Suppressor macrophage treated with lipopolysaccharide for 1 hour (primary cell): Measurements from ENCODE around the gene PDE6H.
A peak's percentile ranks its signal among the peaks of the same experiment; 100 is the strongest.

Experiments
- DNase-seq, 3 donors: peaks; one replicate each; pipeline ENCODE4 v3.0.0-alpha.2; 2020 to 2022

The PDE6H gene

GRCh38 chr12:14952299-14952921 is 20.4 kb upstream of the PDE6H start:
- DNase-seq = peak; percentile 66 to 80 (median 70)

DNA sequence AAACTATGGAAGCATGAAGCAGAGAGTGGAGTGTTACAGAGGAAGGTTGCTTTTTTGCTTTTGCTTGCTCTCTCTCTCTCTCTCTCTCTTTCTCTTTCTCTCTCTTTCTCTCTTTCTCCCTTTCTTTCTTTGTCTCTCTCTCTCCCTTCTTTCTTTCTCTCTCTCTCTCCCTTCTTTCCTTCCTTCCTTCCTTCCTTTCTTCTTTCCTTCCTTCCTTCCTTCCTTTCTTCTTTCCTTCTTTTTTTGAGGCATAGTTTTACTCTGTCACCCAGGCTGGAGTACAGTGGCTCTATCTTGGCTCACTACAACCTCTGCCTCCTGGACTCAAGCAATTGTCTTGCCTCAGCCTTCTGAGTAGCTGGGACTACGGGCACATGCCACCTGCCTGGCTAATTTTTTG is 19.1 kb upstream of the PDE6H start:
- DNase-seq = no peak

- peak in 1 of 3 donors; percentile 31 for DNase-seq
Observed at GRCh38 chr12:14954269-14954668, 18.6 kb upstream of the PDE6H start.

DNA sequence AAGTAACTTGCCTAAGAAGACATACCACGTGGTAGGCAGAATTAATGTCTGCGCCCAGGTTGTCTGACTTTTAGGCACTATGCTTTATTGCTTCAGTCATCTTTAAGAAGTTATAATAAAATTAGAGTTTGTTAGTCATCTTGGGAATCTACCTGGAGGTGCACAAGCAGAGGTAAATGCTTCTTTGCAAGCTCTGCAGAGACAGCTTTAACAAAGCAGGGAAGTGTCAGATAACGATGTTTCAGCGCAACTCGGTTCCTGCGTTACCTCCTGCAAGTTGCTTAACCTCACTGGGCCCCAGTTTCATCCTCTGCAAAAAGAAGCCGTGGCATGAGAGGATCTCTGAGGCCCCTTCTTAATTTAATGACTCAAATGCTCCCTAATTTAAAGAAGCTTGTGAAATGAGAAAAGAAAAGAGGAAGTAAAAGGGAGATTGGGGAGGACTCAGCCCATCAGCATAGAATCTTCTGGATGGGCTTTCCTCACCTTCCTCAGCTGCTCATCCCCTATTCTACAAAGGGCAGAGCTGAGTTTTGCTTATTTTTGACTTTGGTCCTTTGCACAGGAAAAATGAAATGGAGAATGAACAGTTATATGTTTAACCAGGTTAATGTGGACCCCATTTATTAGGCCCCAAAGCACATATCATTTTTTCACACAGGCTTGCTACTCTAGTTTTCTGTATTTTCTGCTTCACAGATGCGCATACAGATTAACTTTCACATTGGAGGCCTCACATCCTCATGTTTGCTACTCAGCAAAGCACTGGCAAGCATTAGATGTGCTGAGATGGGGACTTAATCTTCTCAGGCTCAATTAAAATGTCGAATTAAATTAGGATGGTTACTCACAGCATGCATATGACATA is 16.6 kb upstream of the PDE6H start:
- peak; percentile 39 to 76 (median 64) for DNase-seq

DNA sequence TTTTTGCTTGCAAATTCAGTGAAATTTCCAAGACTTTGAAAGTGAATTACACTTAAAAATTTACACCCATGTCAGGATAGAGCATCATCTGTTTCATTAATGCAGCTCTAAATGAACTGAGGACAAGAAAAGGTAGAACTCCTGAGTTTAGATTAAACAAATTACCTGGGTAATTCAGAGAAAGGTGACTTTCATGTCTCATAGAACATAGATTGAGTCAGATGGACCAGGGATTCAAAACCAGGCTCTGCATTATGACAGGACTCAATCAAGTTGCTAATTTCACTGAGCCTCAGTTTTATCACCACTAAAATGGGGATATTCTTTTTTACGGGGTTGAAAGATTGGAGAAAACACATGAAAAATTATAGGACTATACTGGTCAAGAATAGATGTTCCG is 15.9 kb upstream of the PDE6H start:
- no peak for DNase-seq

- DNase-seq = peak; percentile 56 to 74 (median 59)
Observed at GRCh38 chr12:14957551-14958168, 15.2 kb upstream of the PDE6H start.

GRCh38 chr12:14958361-14959125 is 14.3 kb upstream of the PDE6H start:
- peak in 2 of 3 donors; percentile 54 to 58 for DNase-seq

DNA sequence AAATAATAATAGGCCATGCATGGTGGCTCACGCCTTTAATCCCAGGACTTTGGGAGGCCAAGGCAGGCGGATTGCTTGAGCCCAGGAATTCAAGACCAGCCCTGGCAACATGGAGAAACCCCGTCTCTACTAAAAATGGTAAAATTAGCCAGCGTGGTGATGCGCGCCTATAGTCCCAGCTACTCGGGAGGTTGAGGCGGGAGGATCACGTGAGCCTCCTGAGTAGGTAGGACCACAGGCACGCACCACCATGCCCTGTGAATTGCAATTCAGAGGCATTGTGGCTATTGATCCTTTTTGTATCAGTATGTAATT is 13.8 kb upstream of the PDE6H start:
- no peak for DNase-seq

DNA sequence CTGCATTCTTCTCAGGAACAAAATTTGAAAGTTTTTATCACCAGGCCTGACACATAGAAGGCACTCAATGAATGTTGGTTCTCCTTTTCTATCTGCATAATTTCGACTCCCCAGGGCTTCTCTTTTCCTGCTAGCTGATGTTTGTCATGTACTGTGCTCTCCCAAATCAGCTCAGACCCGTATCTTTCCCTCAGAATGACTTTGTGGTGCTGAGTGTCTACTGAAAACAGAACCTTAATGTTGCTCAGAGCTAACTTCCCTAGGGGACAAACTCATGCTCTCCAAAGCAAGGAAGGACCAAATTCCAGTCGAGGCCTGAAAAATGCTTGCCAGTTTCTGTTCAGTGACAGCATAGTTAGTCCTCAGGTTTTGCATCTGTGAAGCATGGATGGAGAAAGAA is 13.4 kb upstream of the PDE6H start:
- peak; percentile 41 to 63 (median 62) for DNase-seq

DNA sequence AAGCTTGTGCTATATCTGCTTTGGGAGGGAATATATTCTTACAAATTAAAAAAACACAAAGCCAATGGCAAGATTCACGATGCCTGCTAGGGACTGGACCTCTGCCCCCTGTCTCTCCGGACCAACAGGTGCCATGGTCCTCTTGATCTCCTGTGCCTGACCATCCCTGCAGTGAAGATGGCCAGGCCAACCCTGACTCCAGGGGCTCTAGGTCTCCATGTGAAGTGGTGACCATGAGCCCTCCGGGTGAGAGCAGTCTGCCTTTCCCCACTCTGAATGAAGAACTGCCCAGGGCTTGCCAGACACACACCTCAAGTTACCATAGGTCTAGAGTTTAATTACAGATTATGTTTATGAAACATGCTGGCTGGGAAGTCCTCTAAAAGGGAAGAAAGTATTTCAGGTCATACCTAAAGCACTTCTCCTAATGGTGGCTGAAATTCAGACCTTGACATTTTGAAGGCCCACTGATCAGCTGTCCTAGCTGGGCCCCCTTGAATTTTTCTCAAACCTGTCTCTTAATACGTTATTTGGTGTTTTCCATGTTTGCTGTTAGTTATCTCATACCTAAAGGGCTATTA is 12.8 kb upstream of the PDE6H start:
- no peak for DNase-seq

- peak; percentile 68 to 81 (median 71) for DNase-seq
Observed at GRCh38 chr12:14960548-14961465, 12.0 kb upstream of the PDE6H start.

GRCh38 chr12:14961466-14962152 is 11.2 kb upstream of the PDE6H start, which contains the start of gene ARHGDIB:
TSS of gene ARHGDIB (minus strand) at chr12:14961601. CDS start at chr12:14950712, 10,889 bp downstream.
- peak; percentile 58 to 72 (median 69) for DNase-seq

GRCh38 chr12:14962153-14962539 is 10.7 kb upstream of the PDE6H start:
- DNase-seq = peak in 2 of 3 donors; percentile 51

GRCh38 chr12:14962797-14963196 is 10.0 kb upstream of the PDE6H start:
- DNase-seq = no peak

- DNase-seq = no peak
Observed at GRCh38 chr12:14963520-14963919, 9.3 kb upstream of the PDE6H start.

DNA sequence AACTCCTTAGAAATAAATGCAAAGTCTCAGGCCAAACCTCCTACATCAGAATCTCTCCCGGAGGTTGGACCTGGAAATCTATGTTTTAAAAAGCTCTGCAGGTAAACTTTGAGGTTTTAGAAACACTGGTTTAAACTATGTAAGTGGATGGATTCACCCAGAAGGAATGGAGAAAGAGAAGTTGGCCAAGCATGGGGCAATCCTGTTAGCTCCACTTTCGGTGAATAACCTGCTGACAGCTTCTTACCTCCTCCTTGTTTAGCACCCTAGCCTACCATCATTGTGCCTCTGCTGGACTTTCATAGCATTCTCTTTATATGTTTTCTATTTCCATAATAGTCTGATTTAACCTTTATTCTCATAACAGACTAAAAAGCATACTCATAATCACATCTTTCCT is 8.4 kb upstream of the PDE6H start:
- peak in 2 of 3 donors; percentile 49 to 51 for DNase-seq

DNA sequence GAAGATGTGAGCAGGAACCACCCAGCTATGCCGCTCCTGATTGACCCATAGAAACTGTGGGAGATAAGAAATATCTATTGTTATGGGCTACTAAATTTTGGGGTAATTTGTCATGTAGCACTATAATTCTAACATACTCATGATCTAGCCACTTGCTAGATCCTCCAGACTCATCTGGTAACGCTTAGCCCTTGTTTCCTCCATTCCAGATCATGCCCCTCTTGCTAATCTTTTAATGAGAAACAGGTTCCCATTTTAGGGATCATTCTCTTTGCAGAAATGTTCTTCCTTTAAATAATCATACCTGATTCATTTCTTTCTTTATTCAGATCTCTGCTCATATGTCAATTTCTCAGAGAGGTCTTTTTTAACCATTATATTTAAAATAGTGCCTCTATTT is 7.6 kb upstream of the PDE6H start:
- no peak for DNase-seq

- DNase-seq = peak; percentile 61 to 89 (median 82)
Observed at GRCh38 chr12:14968478-14968877, 4.4 kb upstream of the PDE6H start.

DNA sequence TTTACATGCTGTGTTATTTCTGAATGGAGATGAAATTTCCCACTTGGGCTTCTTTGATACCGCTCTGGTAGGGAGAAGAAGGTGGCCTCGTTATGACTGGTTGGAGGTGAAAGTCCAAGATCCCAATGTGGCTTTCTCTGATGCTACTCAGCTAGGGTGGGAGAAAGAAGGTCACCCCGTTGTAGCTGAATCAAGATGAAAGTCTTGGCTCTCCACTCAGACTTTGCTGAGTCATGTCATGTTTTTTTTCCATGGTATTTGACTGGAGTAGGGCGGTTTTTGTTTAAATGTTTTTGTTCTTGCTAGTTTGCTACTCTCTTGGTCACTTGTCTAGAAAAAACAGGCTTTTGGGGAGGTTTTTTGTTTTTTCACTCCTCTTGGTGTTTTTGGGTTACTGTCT is 2.4 kb upstream of the PDE6H start:
- no peak for DNase-seq

GRCh38 chr12:14974633-14975032 is 1.8 kb downstream of the PDE6H start:
- no peak for DNase-seq

- DNase-seq = peak; percentile 64 to 68 (median 68)
Observed at GRCh38 chr12:14975457-14975856, 2.6 kb downstream of the PDE6H start.
